Loucy (cell line): ENCODE results near the gene FAIM.
"Not testable (repeated sequence)": the region's sequence is repeated elsewhere in the genome, so short reads cannot be mapped to it uniquely, and the experiment has no call there.

Experiments used
- CTCF ChIP-seq: fragments of 200-600 bp; sonication (generic); conservative IDR thresholded peaks from 2 replicates; pipeline ENCODE4 v1.5.1; 2014; ENCODE audit warnings: mild to moderate bottlenecking, antibody characterized with exemption, low read length
- EZH2phosphoT487 ChIP-seq: fragments of 200-600 bp; IDR thresholded peaks from 2 replicates; pipeline ENCODE4 v1.6.1; 2018; ENCODE audit warnings: antibody characterized with exemption, mild to moderate bottlenecking, moderate library complexity, borderline replicate concordance

- not testable (repeated sequence) for TF ChIP-seq CTCF, EZH2phosphoT487
Observed at GRCh38 chr3:138680974-138681373, 72.4 kb downstream of the FAIM start.
